ENCODE measurements around the gene KIF26B. TPM values are rescaled to one million over a fixed set of nuclear protein-coding genes. Genes with fewer than 3 reads are reported as not detected.

KIF26B gene
- total RNA-seq, 1 donor from 2014 or later: 3.5 TPM

DNA sequence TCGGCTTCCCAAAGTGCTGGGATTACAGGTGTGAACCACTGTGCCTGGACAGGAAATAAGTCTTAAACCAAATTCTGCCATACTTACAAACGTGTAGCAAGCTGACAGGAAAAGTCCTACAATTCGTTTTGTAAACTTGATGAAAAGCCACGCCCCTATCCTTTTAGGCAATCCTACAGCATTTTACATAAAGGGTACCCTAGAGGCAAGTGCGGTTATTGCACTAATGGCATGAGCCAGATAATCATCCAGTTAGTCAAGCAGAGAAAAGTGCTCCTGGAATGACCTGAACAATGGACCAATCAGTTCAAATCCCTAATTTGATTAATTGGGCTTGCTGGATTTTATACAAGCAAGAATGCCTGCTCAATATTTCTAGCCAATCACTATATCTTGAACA is 338.2 kb downstream of the KIF26B start:
- TF ChIP-seq, protein P1, sequence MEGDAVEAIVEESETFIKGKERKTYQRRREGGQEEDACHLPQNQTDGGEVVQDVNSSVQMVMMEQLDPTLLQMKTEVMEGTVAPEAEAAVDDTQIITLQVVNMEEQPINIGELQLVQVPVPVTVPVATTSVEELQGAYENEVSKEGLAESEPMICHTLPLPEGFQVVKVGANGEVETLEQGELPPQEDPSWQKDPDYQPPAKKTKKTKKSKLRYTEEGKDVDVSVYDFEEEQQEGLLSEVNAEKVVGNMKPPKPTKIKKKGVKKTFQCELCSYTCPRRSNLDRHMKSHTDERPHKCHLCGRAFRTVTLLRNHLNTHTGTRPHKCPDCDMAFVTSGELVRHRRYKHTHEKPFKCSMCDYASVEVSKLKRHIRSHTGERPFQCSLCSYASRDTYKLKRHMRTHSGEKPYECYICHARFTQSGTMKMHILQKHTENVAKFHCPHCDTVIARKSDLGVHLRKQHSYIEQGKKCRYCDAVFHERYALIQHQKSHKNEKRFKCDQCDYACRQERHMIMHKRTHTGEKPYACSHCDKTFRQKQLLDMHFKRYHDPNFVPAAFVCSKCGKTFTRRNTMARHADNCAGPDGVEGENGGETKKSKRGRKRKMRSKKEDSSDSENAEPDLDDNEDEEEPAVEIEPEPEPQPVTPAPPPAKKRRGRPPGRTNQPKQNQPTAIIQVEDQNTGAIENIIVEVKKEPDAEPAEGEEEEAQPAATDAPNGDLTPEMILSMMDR (IDR thresholded peaks at IDR 0.05; ENCODE audit: borderline replicate concordance): no peak
- Histone ChIP-seq H3K27me3 (ENCODE audit: low read depth) (peaks cover 16% of the 10 kb centered on the region), H3K4me1 (no peaks in the 10 kb centered on the region), H3K36me3 (no peaks in the 10 kb centered on the region), H3K9me3 (replicated peaks) (peaks cover 2% of the 10 kb centered on the region), H3K27ac (replicated peaks) (no peak overlapping the region), H3K4me3 (no peak overlapping the region)
- DNase-seq: no peak
- intact Hi-C loops (cut with micrococcal nuclease): no loop called here

DNA sequence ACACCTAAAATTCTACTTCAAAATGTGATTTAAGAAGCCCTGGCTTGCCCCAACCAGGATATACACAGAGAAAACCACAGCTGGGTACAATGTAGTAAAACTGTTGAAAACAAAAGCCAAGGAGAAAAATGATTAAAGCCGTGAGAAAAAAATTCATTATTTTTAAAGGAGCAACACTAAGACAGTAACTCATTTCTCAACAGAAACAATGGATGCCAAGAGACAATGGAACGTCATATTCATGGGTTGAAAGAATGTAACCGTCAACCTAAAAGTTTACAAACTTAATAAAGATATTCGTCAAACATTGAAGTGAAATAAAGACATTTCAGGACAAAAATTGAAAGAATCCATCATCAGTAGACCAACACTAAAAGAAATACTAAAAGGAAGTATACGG is 340.9 kb downstream of the KIF26B start:
- Histone ChIP-seq H3K4me3 (no peak overlapping the region), H3K36me3 (no peaks in the 10 kb centered on the region), H3K27ac (replicated peaks) (no peak overlapping the region), H3K27me3 (ENCODE audit: low read depth) (peaks cover 16% of the 10 kb centered on the region), H3K4me1 (no peaks in the 10 kb centered on the region), H3K9me3 (replicated peaks) (peaks cover 2% of the 10 kb centered on the region)
- no peak for DNase-seq
- intact Hi-C loops (cut with micrococcal nuclease): no loop called here
- TF ChIP-seq, protein P1 (IDR thresholded peaks at IDR 0.05; ENCODE audit: borderline replicate concordance): no peak

DNA sequence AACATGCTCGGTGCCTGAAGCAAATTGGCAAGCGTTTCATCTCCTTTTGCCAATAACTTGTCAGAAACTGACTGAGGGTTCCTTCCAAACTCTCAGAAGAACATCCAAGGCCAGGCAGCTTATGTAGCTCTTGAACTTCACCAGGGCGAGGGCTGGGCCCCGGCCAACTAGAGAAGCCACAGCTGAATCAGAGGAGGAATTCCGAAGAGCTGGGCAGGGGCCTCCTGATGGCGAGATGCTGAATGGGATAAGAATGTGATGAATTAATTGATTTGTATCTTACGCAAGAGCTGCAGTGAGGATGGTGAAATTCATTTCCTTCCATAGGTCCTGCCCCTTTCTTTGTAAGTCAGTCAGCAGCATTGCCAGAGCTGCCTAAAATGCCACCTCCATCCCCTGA is 345.8 kb downstream of the KIF26B start:
- Histone ChIP-seq H3K9me3 (replicated peaks) (no peaks in the 10 kb centered on the region), H3K27me3 (ENCODE audit: low read depth) (no peaks in the 10 kb centered on the region), H3K36me3 (no peaks in the 10 kb centered on the region), H3K4me3 (no peak overlapping the region), H3K4me1 (no peaks in the 10 kb centered on the region), H3K27ac (replicated peaks) (no peak overlapping the region)
- no peak for DNase-seq
- intact Hi-C loops (cut with micrococcal nuclease): no loop called here
- TF ChIP-seq, protein P1 (IDR thresholded peaks at IDR 0.05; ENCODE audit: borderline replicate concordance): no peak

DNA sequence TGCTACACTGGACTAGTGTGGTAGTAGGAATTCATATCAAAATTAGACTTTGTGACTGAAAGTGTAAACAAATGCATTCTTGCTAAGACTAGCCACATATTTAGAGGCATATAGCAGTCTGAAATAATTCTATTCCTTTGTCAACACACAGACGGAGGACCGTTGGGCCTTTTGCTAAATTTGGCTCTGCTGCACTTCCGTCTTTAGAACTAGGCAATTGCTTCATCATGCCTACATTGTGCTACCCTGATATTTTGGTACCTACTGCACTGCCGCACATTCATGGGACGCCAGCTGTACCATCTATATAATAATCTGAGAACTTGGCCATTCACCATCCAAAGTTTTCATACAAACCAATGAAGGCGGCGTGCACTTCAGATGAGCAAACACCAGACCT is 346.8 kb downstream of the KIF26B start:
- no peak for DNase-seq
- TF ChIP-seq, protein P1 (IDR thresholded peaks at IDR 0.05; ENCODE audit: borderline replicate concordance): no peak
- no peaks in the 10 kb centered on the region for H3K4me1 ChIP-seq
- intact Hi-C loops (cut with micrococcal nuclease): no loop called here
- H3K27me3 ChIP-seq (ENCODE audit: low read depth): no peaks in the 10 kb centered on the region
- no peaks in the 10 kb centered on the region for H3K9me3 ChIP-seq (replicated peaks)
- H3K36me3 ChIP-seq: no peaks in the 10 kb centered on the region
- H3K27ac ChIP-seq (replicated peaks): no peak overlapping the region
- no peak overlapping the region for H3K4me3 ChIP-seq

DNA sequence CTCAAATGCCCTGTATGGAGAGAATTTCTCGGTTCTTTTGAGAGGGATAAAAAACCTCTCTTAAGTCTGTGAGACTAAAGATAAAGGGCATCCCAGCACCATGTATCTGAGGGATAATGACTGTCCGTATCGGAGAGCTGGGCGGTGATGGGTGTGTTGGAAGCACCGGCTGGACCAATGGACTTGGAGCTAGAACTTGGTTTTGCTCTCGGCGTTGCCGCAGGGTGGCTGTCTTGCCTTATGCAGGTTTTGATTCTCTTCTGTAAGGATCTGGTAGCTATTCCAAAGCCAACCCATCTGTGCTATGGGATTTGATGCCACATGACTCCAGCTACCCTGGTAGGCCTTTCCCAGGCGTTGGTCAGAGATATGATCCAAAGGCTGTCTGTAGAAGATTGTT is 348.8 kb downstream of the KIF26B start:
- no peak overlapping the region for H3K27ac ChIP-seq (replicated peaks)
- H3K4me3 ChIP-seq: no peak overlapping the region
- no peaks in the 10 kb centered on the region for H3K4me1 ChIP-seq
- DNase-seq: no peak
- no peaks in the 10 kb centered on the region for H3K9me3 ChIP-seq (replicated peaks)
- intact Hi-C loops (cut with micrococcal nuclease): no loop called here
- peaks cover 3% of the 10 kb centered on the region for H3K27me3 ChIP-seq (ENCODE audit: low read depth)
- TF ChIP-seq, protein P1 (IDR thresholded peaks at IDR 0.05; ENCODE audit: borderline replicate concordance): no peak
- no peaks in the 10 kb centered on the region for H3K36me3 ChIP-seq

DNA sequence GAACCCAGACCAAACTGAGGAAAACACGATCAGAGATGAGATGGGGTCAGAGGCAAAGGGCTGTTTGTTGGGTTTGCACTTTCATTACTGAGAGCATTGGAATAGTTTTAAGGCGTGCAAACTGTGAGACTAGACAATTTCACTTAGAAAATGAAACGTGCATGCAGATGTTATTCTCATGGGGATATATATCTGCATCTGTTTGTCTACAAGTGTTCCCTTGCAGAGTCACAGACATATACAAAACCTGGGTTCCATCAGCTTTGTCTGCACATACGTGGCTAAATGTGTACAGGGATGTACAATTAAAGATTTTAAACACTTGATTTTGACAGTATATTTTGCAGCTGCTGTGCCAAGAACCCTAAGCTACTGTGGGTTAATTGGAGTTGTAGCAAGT is 355.4 kb downstream of the KIF26B start:
- Histone ChIP-seq H3K4me1 (no peaks in the 10 kb centered on the region), H3K27me3 (ENCODE audit: low read depth) (peaks cover 40% of the 10 kb centered on the region), H3K27ac (replicated peaks) (no peak overlapping the region), H3K4me3 (no peak overlapping the region), H3K9me3 (replicated peaks) (no peaks in the 10 kb centered on the region), H3K36me3 (no peaks in the 10 kb centered on the region)
- TF ChIP-seq, protein P1 (IDR thresholded peaks at IDR 0.05; ENCODE audit: borderline replicate concordance): no peak
- intact Hi-C loops (cut with micrococcal nuclease): no loop called here
- DNase-seq: no peak
